ENCODE data around the gene FBXW5. TPM values are rescaled to one million over a fixed set of nuclear protein-coding genes. Genes with fewer than 3 reads are reported as not detected.

The FBXW5 gene
- total RNA-seq, 1 experiment from 2014 or later = 62.2 TPM

DNA sequence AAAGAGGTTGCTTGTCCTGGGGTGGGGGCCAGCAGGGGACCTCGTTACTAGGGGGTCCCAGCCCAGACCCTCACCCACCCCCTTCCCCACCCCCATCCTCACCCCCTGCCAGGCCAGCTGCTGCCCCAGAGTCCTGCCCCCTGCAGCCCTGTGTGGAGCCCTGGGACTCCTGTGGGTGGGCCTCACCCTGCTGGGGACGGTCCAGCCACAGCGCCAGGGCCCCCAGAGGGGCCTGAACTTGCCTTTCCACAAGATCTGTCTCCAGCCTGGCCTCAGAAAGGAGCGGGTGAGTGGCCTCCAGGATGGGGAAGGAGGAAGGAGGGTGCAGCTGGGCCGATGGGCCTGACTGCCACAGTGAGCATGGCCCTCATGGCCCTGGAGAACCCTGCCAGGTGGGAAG is 25.2 kb upstream of the FBXW5 start:
- Histone ChIP-seq H3K56ac (ENCODE audit: insufficient read length, low read depth, low read length) (no peak overlapping the region), H3T11ph (ENCODE audit: low read length) (no peak overlapping the region), H3K4ac (ENCODE audit: low read depth, low read length) (no peak overlapping the region), H3K9me3 (ENCODE audit: control insufficient read depth, low read depth, low read length) (no peaks in the 10 kb centered on the region), H4K5ac (ENCODE audit: insufficient read length, low read depth, low read length) (no peak overlapping the region), H3K27me3 (ENCODE audit: insufficient read depth, low read length) (no peaks in the 10 kb centered on the region), H2AK5ac (ENCODE audit: insufficient read length, low read length) (no peak overlapping the region), H4K91ac (ENCODE audit: insufficient read length, low read depth, low read length) (no peak overlapping the region), H3K23ac (ENCODE audit: insufficient read length, low read depth, low read length) (no peak overlapping the region), H2AFZ (ENCODE audit: low read length) (no peak overlapping the region), H3K9ac (ENCODE audit: extremely low read depth, insufficient read length, low read length) (no peak overlapping the region), H4K20me1 (ENCODE audit: control insufficient read depth, insufficient read depth, insufficient read length) (no peaks in the 10 kb centered on the region), H3K14ac (ENCODE audit: insufficient read depth, low read length) (no peak overlapping the region), H3K23me2 (ENCODE audit: insufficient read length, low read depth, low read length, poor library complexity, severe bottlenecking) (no peaks in the 10 kb centered on the region), H2BK120ac (ENCODE audit: low read depth, low read length, poor library complexity, severe bottlenecking) (no peak overlapping the region), H3K18ac (ENCODE audit: insufficient read length, low read depth, low read length) (no peak overlapping the region), H3K4me1 (ENCODE audit: insufficient read depth, low read length) (peaks cover 2% of the 10 kb centered on the region; the same call in 1 of the 2 replicates), H2BK20ac (ENCODE audit: low read depth, low read length, poor library complexity, severe bottlenecking) (no peak overlapping the region), H4K8ac (replicated peaks; ENCODE audit: insufficient read length, low read depth, low read length) (no peak overlapping the region), H2BK12ac (ENCODE audit: insufficient read length, low read depth, low read length) (no peak overlapping the region), H3K79me2 (ENCODE audit: insufficient read depth, low read length) (no peaks in the 10 kb centered on the region), H2BK15ac (ENCODE audit: low read depth, low read length) (no peak overlapping the region), H2BK5ac (ENCODE audit: insufficient read length, low read length) (no peak overlapping the region), H3K79me1 (ENCODE audit: insufficient read depth, low read depth, low read length, poor library complexity, severe bottlenecking) (no peaks in the 10 kb centered on the region), H3K4me2 (ENCODE audit: insufficient read depth, insufficient read length, low read length) (no peak overlapping the region), H3K27ac (ENCODE audit: insufficient read length, low read depth, low read length) (no peak overlapping the region)
- TF ChIP-seq, protein P1, sequence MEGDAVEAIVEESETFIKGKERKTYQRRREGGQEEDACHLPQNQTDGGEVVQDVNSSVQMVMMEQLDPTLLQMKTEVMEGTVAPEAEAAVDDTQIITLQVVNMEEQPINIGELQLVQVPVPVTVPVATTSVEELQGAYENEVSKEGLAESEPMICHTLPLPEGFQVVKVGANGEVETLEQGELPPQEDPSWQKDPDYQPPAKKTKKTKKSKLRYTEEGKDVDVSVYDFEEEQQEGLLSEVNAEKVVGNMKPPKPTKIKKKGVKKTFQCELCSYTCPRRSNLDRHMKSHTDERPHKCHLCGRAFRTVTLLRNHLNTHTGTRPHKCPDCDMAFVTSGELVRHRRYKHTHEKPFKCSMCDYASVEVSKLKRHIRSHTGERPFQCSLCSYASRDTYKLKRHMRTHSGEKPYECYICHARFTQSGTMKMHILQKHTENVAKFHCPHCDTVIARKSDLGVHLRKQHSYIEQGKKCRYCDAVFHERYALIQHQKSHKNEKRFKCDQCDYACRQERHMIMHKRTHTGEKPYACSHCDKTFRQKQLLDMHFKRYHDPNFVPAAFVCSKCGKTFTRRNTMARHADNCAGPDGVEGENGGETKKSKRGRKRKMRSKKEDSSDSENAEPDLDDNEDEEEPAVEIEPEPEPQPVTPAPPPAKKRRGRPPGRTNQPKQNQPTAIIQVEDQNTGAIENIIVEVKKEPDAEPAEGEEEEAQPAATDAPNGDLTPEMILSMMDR (conservative IDR thresholded peaks at IDR 0.05) = no peak
- no peak for DNase-seq
- Mint-ChIP-seq H3K9me3 (no peaks in the 10 kb centered on the region), H3K4me3 (no peak overlapping the region), H3K27ac (no peak overlapping the region), H3K36me3 (ENCODE audit: insufficient read depth in 1 of 3, low read depth in 3 of 3) (no peaks in the 10 kb centered on the region), H3K27me3 (ENCODE audit: low read depth) (peaks cover 14% of the 10 kb centered on the region), H3K4me1 (peaks cover 7 to 10% of the 10 kb centered on the region in 2 experiments)
- no CpG with 5 or more reads among the region's 5 CpGs for WGBS (ENCODE audit: extremely low coverage, insufficient read length, low lambda C conversion rate)
